Measurements from ENCODE around the gene ASPG. TPM values are rescaled to one million over a fixed set of nuclear protein-coding genes. Genes with fewer than 3 reads are reported as not detected.

Gene ASPG
- total RNA-seq, 1 donor from 2014 or later = 1.2 TPM

- TF ChIP-seq EZH2 (IDR thresholded peaks at IDR 0.05) = no peak
- no peak for TF ChIP-seq EZH2phosphoT487 (IDR thresholded peaks at IDR 0.05)
- TF ChIP-seq, protein P1, sequence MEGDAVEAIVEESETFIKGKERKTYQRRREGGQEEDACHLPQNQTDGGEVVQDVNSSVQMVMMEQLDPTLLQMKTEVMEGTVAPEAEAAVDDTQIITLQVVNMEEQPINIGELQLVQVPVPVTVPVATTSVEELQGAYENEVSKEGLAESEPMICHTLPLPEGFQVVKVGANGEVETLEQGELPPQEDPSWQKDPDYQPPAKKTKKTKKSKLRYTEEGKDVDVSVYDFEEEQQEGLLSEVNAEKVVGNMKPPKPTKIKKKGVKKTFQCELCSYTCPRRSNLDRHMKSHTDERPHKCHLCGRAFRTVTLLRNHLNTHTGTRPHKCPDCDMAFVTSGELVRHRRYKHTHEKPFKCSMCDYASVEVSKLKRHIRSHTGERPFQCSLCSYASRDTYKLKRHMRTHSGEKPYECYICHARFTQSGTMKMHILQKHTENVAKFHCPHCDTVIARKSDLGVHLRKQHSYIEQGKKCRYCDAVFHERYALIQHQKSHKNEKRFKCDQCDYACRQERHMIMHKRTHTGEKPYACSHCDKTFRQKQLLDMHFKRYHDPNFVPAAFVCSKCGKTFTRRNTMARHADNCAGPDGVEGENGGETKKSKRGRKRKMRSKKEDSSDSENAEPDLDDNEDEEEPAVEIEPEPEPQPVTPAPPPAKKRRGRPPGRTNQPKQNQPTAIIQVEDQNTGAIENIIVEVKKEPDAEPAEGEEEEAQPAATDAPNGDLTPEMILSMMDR (IDR thresholded peaks at IDR 0.05) = no peak
- H3K4me1 ChIP-seq = peaks cover 2% of the 10 kb centered on the region
- H2AFZ ChIP-seq (replicated peaks) = no peak overlapping the region
- no peak overlapping the region for H3K27ac ChIP-seq
- peaks cover 3% of the 10 kb centered on the region for H3K27me3 Mint-ChIP-seq (ENCODE audit: insufficient read depth, low read depth)
- no peaks in the 10 kb centered on the region for H3K79me2 ChIP-seq (ENCODE audit: low read depth)
- H3K27ac Mint-ChIP-seq = no peak overlapping the region
- H3K4me3 Mint-ChIP-seq = no peak overlapping the region
- DNase-seq (ENCODE audit: low spot score) = no peak
- no peaks in the 10 kb centered on the region for H3K9me3 ChIP-seq (ENCODE audit: low read depth)
- no peaks in the 10 kb centered on the region for H3K27me3 ChIP-seq
- no peaks in the 10 kb centered on the region for H3K9me3 Mint-ChIP-seq
- no peaks in the 10 kb centered on the region for H3K36me3 ChIP-seq
- H3K4me1 Mint-ChIP-seq = peaks cover 2% of the 10 kb centered on the region
- no peaks in the 10 kb centered on the region for H4K20me1 ChIP-seq (ENCODE audit: low read depth)
- H3K36me3 Mint-ChIP-seq = no peaks in the 10 kb centered on the region
- no peak overlapping the region for H3K4me3 ChIP-seq
- H3K9ac ChIP-seq = no peak overlapping the region
- no peak overlapping the region for H3K4me2 ChIP-seq
- no peaks in the 10 kb centered on the region for H3F3A ChIP-seq (ENCODE audit: low read depth)
Measured at GRCh38 chr14:104099096-104100041, 13.9 kb downstream of the ASPG start.

- Histone ChIP-seq H3F3A (ENCODE audit: low read depth) (no peaks in the 10 kb centered on the region), H3K9ac (no peak overlapping the region), H3K4me1 (no peaks in the 10 kb centered on the region), H3K4me2 (no peak overlapping the region), H3K27ac (no peak overlapping the region), H3K27me3 (no peaks in the 10 kb centered on the region), H3K36me3 (no peaks in the 10 kb centered on the region), H3K79me2 (ENCODE audit: low read depth) (no peaks in the 10 kb centered on the region), H3K9me3 (ENCODE audit: low read depth) (no peaks in the 10 kb centered on the region), H3K4me3 (no peak overlapping the region), H2AFZ (replicated peaks) (no peak overlapping the region), H4K20me1 (ENCODE audit: low read depth) (no peaks in the 10 kb centered on the region)
- Mint-ChIP-seq H3K27me3 (ENCODE audit: insufficient read depth, low read depth) (peaks cover 3% of the 10 kb centered on the region), H3K4me1 (no peaks in the 10 kb centered on the region), H3K36me3 (no peaks in the 10 kb centered on the region), H3K9me3 (no peaks in the 10 kb centered on the region), H3K4me3 (no peak overlapping the region), H3K27ac (no peak overlapping the region)
- TF ChIP-seq, protein P1 (IDR thresholded peaks at IDR 0.05) = no peak
- no peak for TF ChIP-seq EZH2phosphoT487 (IDR thresholded peaks at IDR 0.05)
- no peak for TF ChIP-seq EZH2 (IDR thresholded peaks at IDR 0.05)
- no peak for DNase-seq (ENCODE audit: low spot score)
Measured at GRCh38 chr14:104100171-104101085, 14.9 kb downstream of the ASPG start.

- Histone ChIP-seq H2AFZ (replicated peaks) (no peak overlapping the region), H3K9ac (no peak overlapping the region), H3K9me3 (ENCODE audit: low read depth) (no peaks in the 10 kb centered on the region), H3K4me2 (no peak overlapping the region), H3K27ac (no peak overlapping the region), H3K4me1 (no peaks in the 10 kb centered on the region), H3K27me3 (no peaks in the 10 kb centered on the region), H3K36me3 (no peaks in the 10 kb centered on the region), H3F3A (ENCODE audit: low read depth) (no peaks in the 10 kb centered on the region), H3K79me2 (ENCODE audit: low read depth) (no peaks in the 10 kb centered on the region), H3K4me3 (no peak overlapping the region), H4K20me1 (ENCODE audit: low read depth) (no peaks in the 10 kb centered on the region)
- TF ChIP-seq, protein P1 (IDR thresholded peaks at IDR 0.05) = no peak
- TF ChIP-seq EZH2 (IDR thresholded peaks at IDR 0.05) (no peak), EZH2phosphoT487 (IDR thresholded peaks at IDR 0.05) (no peak)
- Mint-ChIP-seq H3K4me3 (no peak overlapping the region), H3K4me1 (no peaks in the 10 kb centered on the region), H3K27ac (no peak overlapping the region), H3K27me3 (ENCODE audit: insufficient read depth, low read depth) (peaks cover 4% of the 10 kb centered on the region), H3K36me3 (no peaks in the 10 kb centered on the region), H3K9me3 (no peaks in the 10 kb centered on the region)
- no peak for DNase-seq (ENCODE audit: low spot score)
Measured at GRCh38 chr14:104101086-104101621, 15.7 kb downstream of the ASPG start.

All from neural progenitor cell (in vitro differentiated cells).